ENCODE data around the gene CYFIP2. TPM values are rescaled to one million over a fixed set of nuclear protein-coding genes. Genes with fewer than 3 reads are reported as not detected.

The CYFIP2 gene
- polyA plus RNA-seq, 3 donors = 4.4 to 6.8 (median 6.2) TPM

DNA sequence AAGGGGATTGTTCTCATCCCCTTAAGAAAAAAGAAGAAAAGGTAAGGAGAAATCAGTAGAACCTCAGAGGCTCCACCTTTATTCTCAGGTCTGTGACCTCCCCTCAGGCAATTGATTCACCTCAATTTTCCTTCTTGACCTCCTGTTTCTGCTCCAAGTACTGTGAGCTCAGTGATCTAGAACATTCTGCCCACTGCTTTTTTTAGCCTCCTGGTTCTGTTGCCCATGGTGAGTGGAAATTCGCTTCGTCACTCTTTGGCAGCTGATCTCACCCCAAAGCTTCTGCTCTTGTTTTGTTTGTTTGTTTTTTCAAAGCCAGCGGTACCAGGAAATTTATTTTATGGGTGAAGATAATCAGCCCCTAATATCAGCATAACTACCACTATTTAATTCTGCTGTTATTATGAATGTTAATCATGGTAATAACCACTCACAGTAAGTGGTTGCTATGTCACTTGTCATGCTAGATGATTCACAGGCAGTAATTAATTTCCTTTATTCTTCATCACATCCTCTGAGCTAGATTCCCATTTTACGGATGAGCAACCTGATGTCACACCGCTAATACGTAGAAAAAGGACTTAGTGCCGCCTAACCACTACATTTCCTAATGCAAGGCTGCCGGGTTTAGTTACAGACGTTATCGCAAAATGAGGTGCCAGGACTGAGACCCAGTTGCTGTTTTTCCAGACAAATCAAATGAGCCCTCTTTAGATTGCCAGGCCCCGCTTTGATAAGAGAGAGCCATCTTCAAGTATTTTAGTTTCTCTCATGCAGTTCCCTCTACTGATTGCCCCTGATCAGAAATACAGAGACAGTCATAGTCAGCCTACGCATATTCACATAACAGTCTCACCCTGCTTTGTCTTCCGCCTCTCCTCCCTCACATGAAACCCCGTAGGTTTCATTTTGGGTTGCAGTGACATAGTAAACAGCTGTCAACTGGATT is 78.2 kb downstream of the CYFIP2 start:
- H3K27ac ChIP-seq (ENCODE audit: low read depth, low read length) = no peak overlapping the region
- 89 to 91% (median 89%) methylated on average over 14 of the region's 14 CpGs for WGBS, 3 donors

DNA sequence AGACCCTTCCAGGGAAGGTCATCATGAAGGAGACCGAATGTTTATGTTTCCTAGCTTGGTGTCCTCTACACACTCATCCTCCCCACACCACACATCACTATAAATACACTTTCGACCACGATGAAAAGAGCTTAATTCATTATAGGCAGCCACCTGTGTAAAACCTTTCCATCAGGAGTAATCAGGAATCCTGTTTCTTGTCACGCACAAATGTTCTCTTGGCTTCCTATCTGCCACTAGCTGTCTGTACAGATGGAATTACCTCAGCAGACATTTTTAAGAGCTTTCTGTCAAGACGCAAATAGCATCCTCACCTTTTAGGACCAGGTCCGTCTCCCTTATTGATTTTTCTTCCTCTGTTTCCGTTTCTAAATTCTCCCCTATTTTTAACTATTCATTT is 79.1 kb downstream of the CYFIP2 start:
- 67 to 71% (median 68%) methylated on average over 7 of the region's 7 CpGs for WGBS, 3 donors

DNA sequence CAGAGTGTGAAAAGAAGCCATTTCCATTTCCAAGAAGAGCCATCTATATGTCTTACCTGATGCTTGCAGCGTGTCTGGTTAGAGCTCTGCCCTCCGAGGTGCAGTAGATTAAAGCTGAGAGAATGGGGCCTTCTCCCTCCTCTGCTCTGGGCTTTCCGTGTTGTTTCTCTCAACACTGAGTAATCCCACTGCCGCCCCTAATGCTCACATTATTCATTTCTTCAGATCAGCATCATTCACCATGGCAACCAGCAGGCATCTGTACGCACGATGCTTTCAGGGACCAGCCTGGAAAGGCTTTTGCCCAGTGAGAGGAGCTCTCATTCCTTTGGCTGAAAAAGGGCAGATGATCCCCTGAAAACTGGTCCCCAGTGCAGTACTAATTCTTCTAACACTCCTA is 79.6 kb downstream of the CYFIP2 start:
- no peak overlapping the region for H3K27ac ChIP-seq (ENCODE audit: low read depth, low read length)
- 80 to 84% (median 81%) methylated on average over 6 of the region's 6 CpGs for WGBS, 3 donors

More for the DNA sequence above, 79.1 kb downstream of the CYFIP2 start:
- no peak overlapping the region for H3K27ac ChIP-seq (ENCODE audit: low read depth, low read length)

GRCh38 chr5:157347301-157348048 is 81.6 kb downstream of the CYFIP2 start:
- 75 to 83% (median 78%) methylated on average over 15 of the region's 15 CpGs for WGBS, 3 donors
- no peak overlapping the region for H3K27ac ChIP-seq (ENCODE audit: low read depth, low read length)

DNA sequence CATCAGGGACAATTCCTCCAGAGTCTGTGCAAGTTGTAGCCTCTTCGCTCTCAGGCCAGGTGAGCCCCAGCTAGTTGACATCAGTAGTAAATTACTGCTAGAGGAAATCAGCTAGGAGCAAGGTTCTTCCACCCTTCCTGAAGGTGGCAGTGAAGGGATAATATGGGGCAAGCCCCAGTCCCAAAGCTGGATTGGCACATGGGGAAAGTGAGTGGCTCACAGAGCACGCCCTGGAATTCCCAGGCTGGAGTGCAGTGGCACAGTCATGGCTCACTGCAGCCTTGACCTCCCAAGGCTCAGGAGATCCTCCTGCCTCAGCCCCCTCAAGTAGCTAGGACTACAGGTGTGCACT is 82.1 kb downstream of the CYFIP2 start:
- H3K27ac ChIP-seq (ENCODE audit: low read depth, low read length) = no peak overlapping the region

GRCh38 chr5:157350939-157351801 is 85.2 kb downstream of the CYFIP2 start:
- WGBS, 3 donors = 57 to 72% (median 64%) methylated on average over 7 of the region's 7 CpGs
- no peak overlapping the region for H3K27ac ChIP-seq (ENCODE audit: low read depth, low read length)

More for the DNA sequence above, 82.1 kb downstream of the CYFIP2 start:
- WGBS, 3 donors = 88 to 99% (median 90%) methylated on average over 2 of the region's 2 CpGs

GRCh38 chr5:157351802-157352092 is 85.8 kb downstream of the CYFIP2 start:
- no peak overlapping the region for H3K27ac ChIP-seq (ENCODE audit: low read depth, low read length)
- WGBS, 3 donors = 87 to 100% (median 92%) methylated on average over 1 of the region's 1 CpG

- 90 to 94% (median 93%) methylated on average over 12 of the region's 12 CpGs for WGBS, 3 donors
Measured at GRCh38 chr5:157352756-157353340, 86.9 kb downstream of the CYFIP2 start.

DNA sequence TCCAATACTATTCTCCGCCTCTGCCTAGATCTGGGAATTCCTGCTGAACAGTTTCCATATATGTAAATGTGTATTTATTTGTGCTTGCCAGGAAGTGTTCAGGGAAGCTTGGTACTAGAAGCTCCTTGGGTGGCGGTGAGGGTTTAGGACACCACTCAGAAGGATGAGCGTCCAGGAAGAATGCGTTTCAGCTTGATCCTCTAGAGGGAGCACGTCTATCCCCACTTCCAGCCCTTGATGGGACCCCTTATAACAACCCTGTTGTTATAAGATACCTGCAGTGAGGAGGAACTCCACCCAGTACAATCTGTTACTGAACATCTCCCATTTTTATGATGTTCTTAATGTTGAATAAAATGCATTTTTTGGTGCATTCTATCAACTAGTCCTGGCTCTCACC is 88.9 kb downstream of the CYFIP2 start:
- WGBS, 3 donors = 65 to 80% (median 77%) methylated on average over 5 of the region's 5 CpGs
- H3K27ac ChIP-seq (ENCODE audit: low read depth, low read length) = no peak overlapping the region

More at GRCh38 chr5:157352756-157353340, 86.9 kb downstream of the CYFIP2 start:
- H3K27ac ChIP-seq (ENCODE audit: low read depth, low read length) = no peak overlapping the region

DNA sequence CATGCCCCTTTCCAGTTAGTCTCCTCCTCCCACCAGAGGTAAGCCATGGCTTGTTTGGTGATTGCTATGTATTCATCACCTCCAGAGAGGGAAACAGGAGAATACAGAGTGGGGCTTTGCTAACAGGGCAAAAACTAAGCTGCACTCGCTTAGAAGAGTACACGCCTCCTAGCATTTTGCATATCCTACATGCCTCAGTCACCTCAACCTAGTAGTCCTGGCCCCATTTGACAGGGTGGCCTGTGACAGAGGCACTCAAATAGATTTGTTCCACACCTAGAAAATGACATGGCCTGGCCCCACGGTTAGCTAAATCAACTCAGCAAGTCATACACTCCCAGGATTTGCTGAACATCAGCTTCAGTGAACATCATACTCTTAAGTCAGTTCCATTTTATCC is 90.7 kb downstream of the CYFIP2 start:
- 86 to 98% (median 89%) methylated on average over 3 of the region's 3 CpGs for WGBS, 3 donors
- H3K27ac ChIP-seq (ENCODE audit: low read depth, low read length) = no peak overlapping the region

DNA sequence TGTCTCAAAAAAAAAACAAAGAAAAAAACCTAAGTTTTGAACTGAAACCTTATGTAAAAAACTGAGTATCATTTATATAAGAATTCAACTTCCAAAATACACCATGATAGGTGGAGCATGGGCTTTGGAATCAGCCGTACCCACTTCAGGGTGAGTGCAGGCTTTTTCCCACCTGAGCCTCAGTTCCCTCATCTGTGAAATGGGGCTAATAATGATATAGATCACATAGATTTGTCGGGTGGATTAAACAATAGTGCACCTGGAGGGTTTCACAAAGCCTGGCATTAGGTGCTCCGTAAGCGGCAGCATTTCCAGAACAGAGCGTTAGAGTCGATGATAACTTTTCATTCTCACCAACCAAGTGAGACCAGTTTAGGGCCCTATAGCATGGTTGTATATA is 91.9 kb downstream of the CYFIP2 start:
- 89 to 97% (median 89%) methylated on average over 6 of the region's 6 CpGs for WGBS, 3 donors
- no peak overlapping the region for H3K27ac ChIP-seq (ENCODE audit: low read depth, low read length)

- H3K27ac ChIP-seq (ENCODE audit: low read depth, low read length) = no peak overlapping the region
- 92 to 93% (median 92%) methylated on average over 4 of the region's 4 CpGs for WGBS, 3 donors
Measured at GRCh38 chr5:157358871-157359270, 92.9 kb downstream of the CYFIP2 start.

- H3K27ac ChIP-seq (ENCODE audit: low read depth, low read length) = no peak overlapping the region
Measured at GRCh38 chr5:157359356-157360055, 93.6 kb downstream of the CYFIP2 start.

GRCh38 chr5:157362012-157362411 is 96.1 kb downstream of the CYFIP2 start:
- 37 to 77% (median 52%) methylated on average over 3 of the region's 3 CpGs for WGBS, 3 donors
- H3K27ac ChIP-seq (ENCODE audit: low read depth, low read length) = no peak overlapping the region

More at GRCh38 chr5:157359356-157360055, 93.6 kb downstream of the CYFIP2 start:
- WGBS, 3 donors = 95 to 98% (median 96%) methylated on average over 2 of the region's 2 CpGs

- 77 to 85% (median 85%) methylated on average over 4 of the region's 4 CpGs for WGBS, 3 donors
- H3K27ac ChIP-seq (ENCODE audit: low read depth, low read length) = no peak overlapping the region
Measured at GRCh38 chr5:157362502-157362901, 96.6 kb downstream of the CYFIP2 start.

DNA sequence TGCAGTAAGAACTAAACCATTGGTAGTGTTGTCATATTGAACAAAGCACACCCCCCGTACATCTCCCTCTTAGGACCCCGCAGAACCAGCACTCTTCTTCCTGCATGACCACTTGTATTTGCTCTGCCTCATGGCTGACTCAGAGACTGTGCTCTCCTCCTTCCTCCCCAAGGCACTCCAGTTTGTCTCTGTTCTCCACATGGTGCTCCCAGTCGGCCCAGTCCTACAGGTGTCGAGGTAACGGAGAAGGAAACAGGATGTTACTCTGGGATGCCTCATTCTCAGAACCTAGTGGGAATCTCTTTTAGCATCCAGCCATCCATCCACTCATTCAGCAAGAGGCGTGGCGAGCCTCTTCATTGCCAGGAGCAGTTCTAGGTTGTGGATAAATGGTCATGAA is 97.1 kb downstream of the CYFIP2 start:
- no peak overlapping the region for H3K27ac ChIP-seq (ENCODE audit: low read depth, low read length)
- WGBS, 3 donors = 89 to 95% (median 93%) methylated on average over 7 of the region's 7 CpGs

GRCh38 chr5:157365732-157366131 is 99.8 kb downstream of the CYFIP2 start:
- 91 to 95% (median 93%) methylated on average over 2 of the region's 2 CpGs for WGBS, 3 donors
- no peak overlapping the region for H3K27ac ChIP-seq (ENCODE audit: low read depth, low read length)
